ENCODE data around the gene HYAL2. TPM values are rescaled to one million over a fixed set of nuclear protein-coding genes. Genes with fewer than 3 reads are reported as not detected.
"Not testable (repeated sequence)": the region's sequence is repeated elsewhere in the genome, so short reads cannot be mapped to it uniquely, and the experiment has no call there.

Gene HYAL2
- polyA plus RNA-seq, 4 donors, result 63.2 to 101 (median 74.4) TPM

GRCh38 chr3:50317300-50317699, 5.2 kb downstream of the HYAL2 start:
- DNase-seq (ENCODE audit: low read depth in 4 of 4, low spot score in 2 of 4), result no peak

- no peak for DNase-seq (ENCODE audit: low read depth in 4 of 4, low spot score in 2 of 4)
Measured at GRCh38 chr3:50316657-50317242, 5.8 kb downstream of the HYAL2 start.

GRCh38 chr3:50314816-50315215, 7.7 kb downstream of the HYAL2 start:
- no peak for DNase-seq (ENCODE audit: low read depth in 4 of 4, low spot score in 2 of 4)

- DNase-seq (ENCODE audit: low read depth in 4 of 4, low spot score in 2 of 4), result no peak
Measured at GRCh38 chr3:50314342-50314741, 8.2 kb downstream of the HYAL2 start.

GRCh38 chr3:50312041-50312440, 10.5 kb downstream of the HYAL2 start:
- not testable (repeated sequence) for DNase-seq (ENCODE audit: low read depth in 4 of 4, low spot score in 2 of 4)

GRCh38 chr3:50304601-50305000, 17.9 kb downstream of the HYAL2 start:
- no peak for DNase-seq (ENCODE audit: low read depth in 4 of 4, low spot score in 2 of 4)

GRCh38 chr3:50303013-50303815, 19.3 kb downstream of the HYAL2 start, which contains the start of gene HYAL1:
Gene HYAL1, minus strand, starts transcription at chr3:50303574. Its CDS starts 618 bp downstream, at chr3:50302956.
- no peak for DNase-seq (ENCODE audit: low read depth in 4 of 4, low spot score in 2 of 4)

GRCh38 chr3:50302095-50303012, 20.2 kb downstream of the HYAL2 start:
- DNase-seq (ENCODE audit: low read depth in 4 of 4, low spot score in 2 of 4), result no peak

- DNase-seq (ENCODE audit: low read depth in 4 of 4, low spot score in 2 of 4), result no peak
Measured at GRCh38 chr3:50300681-50301254, 21.8 kb downstream of the HYAL2 start.

- DNase-seq (ENCODE audit: low read depth in 4 of 4, low spot score in 2 of 4), result no peak
Measured at GRCh38 chr3:50299929-50300680, 22.4 kb downstream of the HYAL2 start.

- peak in 1 of 4 donors; percentile 56 for DNase-seq (ENCODE audit: low read depth in 4 of 4, low spot score in 2 of 4)
Measured at GRCh38 chr3:50299638-50299928, 23.0 kb downstream of the HYAL2 start.

- DNase-seq (ENCODE audit: low read depth in 4 of 4, low spot score in 2 of 4), result peak; percentile 97 to 99 (median 99)
Measured at GRCh38 chr3:50298836-50299637, 23.5 kb downstream of the HYAL2 start, which contains the start of the genes HYAL3 and NAA80. Gene HYAL3, minus strand, starts transcription at chr3:50299405. Its CDS starts 3,803 bp downstream, at chr3:50295602. Gene NAA80, minus strand, starts transcription at chr3:50299405. Its CDS starts 1,942 bp downstream, at chr3:50297463.

- no peak for DNase-seq (ENCODE audit: low read depth in 4 of 4, low spot score in 2 of 4)
Measured at GRCh38 chr3:50297896-50298725, 24.4 kb downstream of the HYAL2 start.

GRCh38 chr3:50297384-50297775, 25.2 kb downstream of the HYAL2 start:
- DNase-seq (ENCODE audit: low read depth in 4 of 4, low spot score in 2 of 4), result no peak

- DNase-seq (ENCODE audit: low read depth in 4 of 4, low spot score in 2 of 4), result no peak
Measured at GRCh38 chr3:50296721-50297383, 25.7 kb downstream of the HYAL2 start.

- no peak for DNase-seq (ENCODE audit: low read depth in 4 of 4, low spot score in 2 of 4)
Measured at GRCh38 chr3:50295553-50296431, 26.8 kb downstream of the HYAL2 start.

Data from left renal cortex interstitium (tissue), 4 donors.